Body of pancreas (tissue), 4 donors: ENCODE measurements around the gene SPINK5. TPM values are rescaled to one million over a fixed set of nuclear protein-coding genes. Genes with fewer than 3 reads are reported as not detected.

Source experiments
- ATAC-seq: fragments of 150-250 bp; one replicate; pipeline ENCODE4 v1.9.1; 2016
- DNase-seq, 4 donors: peaks; one replicate each; pipeline ENCODE4 v3.0.0-alpha.2; 2019
- H3K27ac ChIP-seq, 4 donors: fragments of 200-600 bp; sonication (generic); 1 replicate in 3 of 4; 2 replicates in 1 of 4; pipeline versions ENCODE4 v1.5.1 to v1.6.1; 2016 to 2019; ENCODE audit warnings: mild to moderate bottlenecking in 1 of 4, mixed read lengths in 1 of 4, moderate library complexity in 1 of 4
- H3K27me3 ChIP-seq, 2 donors: fragments of 200-600 bp; sonication (generic); one replicate each; pipeline ENCODE4 v1.6.0; 2016; ENCODE audit warnings: mild to moderate bottlenecking in 1 of 2
- H3K36me3 ChIP-seq, 2 donors: fragments of 200-600 bp; sonication (generic); replicated peaks in 1 of 2; 2 replicates each; pipeline ENCODE4 v1.5.1; 2016; ENCODE audit warnings: low read depth in 2 of 2; ENCODE audit not compliant: insufficient read depth in 1 of 2
- H3K4me1 ChIP-seq: fragments of 200-600 bp; sonication (generic); one replicate; pipeline ENCODE4 v1.6.0; 2016
- H3K4me3 ChIP-seq, 2 donors: fragments of 200-600 bp; sonication (generic); 1 replicate in 1 of 2; 2 replicates in 1 of 2; pipeline ENCODE4 v1.5.1; 2016 to 2019
- H3K9me3 ChIP-seq, 3 donors: fragments of 200-600 bp; sonication (generic); 1 replicate in 2 of 3; 2 replicates in 1 of 3; pipeline ENCODE4 v1.5.1; 2016
- CTCF ChIP-seq, 7 experiments: fragments of 450-650 bp in 4 of 7; fragments of 200-600 bp in 3 of 7; sonication (generic) in 3 of 7; IDR thresholded peaks; one replicate each; pipeline ENCODE4 v1.5.1; 2016 to 2019; ENCODE audit warnings: antibody characterized with exemption in 7 of 7
- POLR2A ChIP-seq, 3 donors: fragments of 450-650 bp; IDR thresholded peaks; one replicate each; pipeline ENCODE4 v1.6.1; 2016; ENCODE audit warnings: antibody characterized with exemption in 3 of 3, mild to moderate bottlenecking in 2 of 3
- WGBS, 2 donors: methylation state at CpG; one replicate each; pipeline ENCODE4 v1.1.5; 2017; 5-methylcytosine and 5-hydroxymethylcytosine counted together
- intact Hi-C: fragments of 100-400 bp; cut with DNase I; formaldehyde crosslinking; loops from one replicate; pipeline ENCODE4 v1.15.1; 2023
- total RNA-seq, 2 donors: library from RNA; depleted of rRNA; stranded (reverse); fragments of >200 nt; gene quantifications; one replicate each; pipeline ENCODE4 v1.1.0, GENCODE V29; 2016

The SPINK5 gene
- total RNA-seq, 2 donors from 2014 or later: 0.52 to 1.6 TPM

GRCh38 chr5:148084269-148084668, 20.5 kb downstream of the SPINK5 start:
- H3K4me1 ChIP-seq: no peaks in the 10 kb centered on the region
- intact Hi-C loops: no loop called here
- no peaks in the 10 kb centered on the region for H3K36me3 ChIP-seq
- 73 to 79% methylated on average over 2 of the region's 2 CpGs for WGBS, 2 donors
- H3K27me3 ChIP-seq: no peaks in the 10 kb centered on the region
- DNase-seq (no peak), ATAC-seq (no peak)
- H3K4me3 ChIP-seq: no peak overlapping the region
- TF ChIP-seq CTCF (IDR thresholded peaks at IDR 0.05) (no peak), POLR2A (IDR thresholded peaks at IDR 0.05) (no peak)
- no peak overlapping the region for H3K27ac ChIP-seq
- no peaks in the 10 kb centered on the region for H3K9me3 ChIP-seq

DNA sequence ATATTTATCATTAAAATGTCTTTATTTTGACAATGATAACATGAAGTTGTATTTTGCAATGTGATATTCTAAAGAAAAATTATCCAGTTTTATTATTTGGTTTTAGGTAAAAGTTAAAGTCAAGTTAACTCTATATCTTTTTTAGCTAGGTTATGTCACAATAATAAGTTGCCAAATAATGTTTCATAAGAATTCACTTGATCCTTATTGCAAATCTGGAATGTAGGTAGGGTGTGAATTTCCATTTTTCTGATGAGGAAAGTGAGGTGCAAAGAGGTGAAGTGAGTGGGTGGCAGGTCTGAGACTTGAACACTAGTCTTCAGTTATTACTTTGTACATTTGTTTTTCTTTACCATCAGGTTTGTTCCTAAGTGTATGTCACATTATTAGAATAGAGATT, 21.5 kb downstream of the SPINK5 start:
- Histone ChIP-seq H3K27ac (no peak overlapping the region), H3K27me3 (no peaks in the 10 kb centered on the region), H3K4me1 (peaks cover 8% of the 10 kb centered on the region), H3K4me3 (no peak overlapping the region), H3K36me3 (no peaks in the 10 kb centered on the region), H3K9me3 (no peaks in the 10 kb centered on the region)
- intact Hi-C loops: no loop called here
- ATAC-seq (no peak), DNase-seq (no peak)
- TF ChIP-seq CTCF (IDR thresholded peaks at IDR 0.05): no peak
- no peak for TF ChIP-seq POLR2A (IDR thresholded peaks at IDR 0.05)

GRCh38 chr5:148085977-148086705, 22.4 kb downstream of the SPINK5 start:
- DNase-seq (no peak), ATAC-seq (no peak)
- intact Hi-C loops: no loop called here
- TF ChIP-seq CTCF (IDR thresholded peaks at IDR 0.05) (no peak), POLR2A (IDR thresholded peaks at IDR 0.05) (no peak)
- Histone ChIP-seq H3K27me3 (no peaks in the 10 kb centered on the region), H3K9me3 (no peaks in the 10 kb centered on the region), H3K36me3 (no peaks in the 10 kb centered on the region), H3K4me1 (peaks cover 14% of the 10 kb centered on the region), H3K27ac (no peak overlapping the region), H3K4me3 (no peak overlapping the region)
- WGBS, 2 donors: 71 to 75% methylated on average over 7 of the region's 7 CpGs

DNA sequence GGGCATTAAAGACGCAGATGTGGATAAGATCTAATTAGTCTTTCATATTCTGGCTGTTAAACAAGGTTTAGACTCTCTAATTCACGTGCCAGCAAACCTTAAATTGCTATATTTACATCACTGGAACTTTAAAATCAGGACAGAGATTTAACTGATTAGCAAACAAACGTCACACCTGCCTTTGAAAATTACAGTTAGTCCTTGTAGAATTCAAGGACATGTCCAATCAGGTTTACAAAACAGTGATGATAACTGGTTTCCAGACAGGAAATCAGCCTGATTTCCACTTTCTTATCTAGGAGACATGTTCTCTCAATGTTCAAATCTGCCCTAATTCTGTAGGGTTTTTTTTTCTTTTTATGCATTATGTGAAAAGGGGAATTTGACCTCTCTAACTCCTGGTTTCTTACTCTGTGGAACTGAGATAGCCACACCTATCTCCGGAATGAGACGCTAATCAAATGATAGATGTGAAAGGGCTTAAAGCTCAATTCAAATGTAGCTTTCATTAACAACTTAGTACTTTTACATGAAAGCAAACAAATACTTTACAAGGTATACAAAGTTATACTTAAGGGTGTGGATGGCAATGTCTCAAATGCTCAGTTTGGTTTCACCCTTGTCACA, 26.5 kb downstream of the SPINK5 start:
- no peak overlapping the region for H3K4me3 ChIP-seq
- H3K27me3 ChIP-seq: no peaks in the 10 kb centered on the region
- TF ChIP-seq CTCF (IDR thresholded peaks at IDR 0.05) (no peak), POLR2A (IDR thresholded peaks at IDR 0.05) (no peak)
- H3K36me3 ChIP-seq: no peaks in the 10 kb centered on the region
- intact Hi-C loops: no loop called here
- H3K4me1 ChIP-seq: peaks cover 14% of the 10 kb centered on the region
- no peaks in the 10 kb centered on the region for H3K9me3 ChIP-seq
- ATAC-seq: no peak
- WGBS, 2 donors: 16 to 20% methylated on average over 5 of the region's 5 CpGs
- no peak overlapping the region for H3K27ac ChIP-seq
- no peak for DNase-seq
